Fibroblast of lung (primary cell): ENCODE results near the gene CDKAL1. TPM values are rescaled to one million over a fixed set of nuclear protein-coding genes. Genes with fewer than 3 reads are reported as not detected.

Experiments
- DNase-seq, 2 donors: peaks; one replicate each; pipeline versions ENCODE4 v3.0.0 to v3.0.0-alpha.2; 2010; ENCODE audit warnings: low read depth in 2 of 2
- H2AFZ ChIP-seq: 2 replicates; pipeline ENCODE4 v1.5.1; 2012; ENCODE audit warnings: low read length, control low read depth, inconsistent platforms
- H3K27ac ChIP-seq: 2 replicates; pipeline ENCODE4 v1.5.1; 2011; ENCODE audit warnings: low read length, control low read depth; ENCODE audit not compliant: insufficient read depth
- H3K27me3 ChIP-seq: 2 replicates; pipeline ENCODE4 v1.5.1; 2011; ENCODE audit warnings: mild to moderate bottlenecking, low read length; ENCODE audit not compliant: control insufficient read depth, insufficient read depth
- H3K36me3 ChIP-seq: 2 replicates; pipeline ENCODE4 v1.5.1; 2011; ENCODE audit warnings: low read length; ENCODE audit not compliant: control insufficient read depth, insufficient read depth
- H3K4me1 ChIP-seq: 2 replicates; pipeline ENCODE4 v1.5.1; 2011; ENCODE audit warnings: low read length; ENCODE audit not compliant: control insufficient read depth, insufficient read depth; ENCODE audit errors: extremely low read depth
- H3K4me2 ChIP-seq: 2 replicates; pipeline ENCODE4 v1.5.1; 2011; ENCODE audit warnings: low read length, control low read depth; ENCODE audit not compliant: insufficient read depth; ENCODE audit errors: extremely low read depth
- H3K4me3 ChIP-seq, 4 experiments: fragments of 200-600 bp in 1 of 4; sonication (generic) in 1 of 4; replicated peaks in 1 of 4; 2 replicates each; pipeline ENCODE4 v1.5.1; 2011 to 2016; ENCODE audit warnings: low read length in 4 of 4, low read depth in 3 of 4, mild to moderate bottlenecking in 3 of 4, control low read depth in 2 of 4, inconsistent platforms in 1 of 4, mixed read lengths in 1 of 4; ENCODE audit not compliant: insufficient read depth in 1 of 4; ENCODE audit errors: control extremely low read depth in 1 of 4
- H3K79me2 ChIP-seq: 2 replicates; pipeline ENCODE4 v1.5.1; 2012; ENCODE audit warnings: mild to moderate bottlenecking, low read length, inconsistent platforms; ENCODE audit not compliant: control insufficient read depth, insufficient read depth
- H3K9ac ChIP-seq: 2 replicates; pipeline ENCODE4 v1.5.1; 2011; ENCODE audit warnings: mild to moderate bottlenecking, low read length, control low read depth; ENCODE audit not compliant: insufficient read depth
- H3K9me3 ChIP-seq: 2 replicates; pipeline ENCODE4 v1.5.1; 2012; ENCODE audit warnings: low read depth, low read length; ENCODE audit not compliant: control insufficient read depth, insufficient read depth
- H4K20me1 ChIP-seq: 2 replicates; pipeline ENCODE4 v1.5.1; 2011; ENCODE audit warnings: low read length; ENCODE audit not compliant: control insufficient read depth, insufficient read depth; ENCODE audit errors: extremely low read depth
- EZH2 ChIP-seq: IDR thresholded peaks from 2 replicates; pipeline ENCODE4 v1.5.1; 2012; ENCODE audit warnings: low read length, control low read depth, mild to moderate bottlenecking; ENCODE audit errors: missing control alignments
- polyA plus RNA-seq, 2 donors: library from polyadenylated mRNA; depleted of rRNA in 1 of 2; stranded (reverse) in 1 of 2; unstranded in 1 of 2; fragments of >200 nt; gene quantifications; 2 replicates each; pipeline ENCODE4 v1.2.1, GENCODE V29; 2011 to 2012; ENCODE audit warnings: missing spikeins in 1 of 2
- total RNA-seq: library from RNA; depleted of rRNA; stranded (reverse); fragments of >200 nt; gene quantifications from 2 replicates; pipeline ENCODE4 v1.2.1, GENCODE V29; 2014
- TF ChIP-seq, protein P1 (sequence below), 2 donors: IDR thresholded peaks in 1 of 2; conservative IDR thresholded peaks in 1 of 2; 1 replicate in 1 of 2; 2 replicates in 1 of 2; pipeline ENCODE4 v1.5.1; 2011 to 2012; ENCODE audit warnings: low read length in 2 of 2, control low read depth in 1 of 2, inconsistent platforms in 1 of 2, low read depth in 1 of 2, mild to moderate bottlenecking in 1 of 2

Gene CDKAL1
- total and polyA plus RNA-seq, 2 donors (not counting 1 experiment from before 2014, with no cell fraction given), result 7.4 to 15.0 TPM

DNA sequence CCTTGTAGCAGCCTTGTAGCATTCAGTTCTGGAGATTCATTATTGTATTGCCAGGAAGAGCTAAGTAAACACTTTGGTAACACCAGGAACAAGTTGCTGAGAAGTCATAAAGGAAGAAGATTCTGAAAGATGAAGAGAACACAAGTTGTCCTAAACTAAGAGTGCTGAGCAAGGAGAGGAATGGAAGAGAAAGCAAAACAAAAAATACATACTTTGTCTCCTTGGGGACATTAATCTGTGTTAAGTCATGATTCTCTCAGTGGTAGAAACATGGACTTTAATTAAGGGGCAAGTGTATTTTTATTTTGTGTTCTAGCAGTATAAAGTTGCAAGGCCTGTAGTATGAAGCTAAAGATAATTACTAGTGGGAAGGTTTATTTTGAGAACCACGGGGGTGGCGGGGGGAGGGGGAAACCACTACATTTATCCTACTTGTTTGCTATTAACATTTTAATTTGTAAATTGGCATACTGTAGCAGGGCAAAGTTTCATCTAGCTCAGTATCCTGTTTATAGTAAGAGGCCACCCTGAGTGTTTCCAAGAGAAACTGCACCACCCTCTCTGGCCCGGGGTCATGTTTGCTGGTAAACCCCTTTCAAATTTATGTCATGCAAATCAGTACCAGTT, 463.0 kb downstream of the CDKAL1 start:
- Histone ChIP-seq H3K9me3 (no peaks in the 10 kb centered on the region), H3K79me2 (no peaks in the 10 kb centered on the region), H3K4me3 (no peak overlapping the region), H3K4me1 (no peaks in the 10 kb centered on the region), H2AFZ (no peak overlapping the region), H4K20me1 (no peaks in the 10 kb centered on the region), H3K36me3 (no peaks in the 10 kb centered on the region), H3K4me2 (no peak overlapping the region), H3K27ac (no peak overlapping the region), H3K27me3 (no peaks in the 10 kb centered on the region), H3K9ac (no peak overlapping the region)
- no peak for TF ChIP-seq EZH2
- TF ChIP-seq, protein P1, sequence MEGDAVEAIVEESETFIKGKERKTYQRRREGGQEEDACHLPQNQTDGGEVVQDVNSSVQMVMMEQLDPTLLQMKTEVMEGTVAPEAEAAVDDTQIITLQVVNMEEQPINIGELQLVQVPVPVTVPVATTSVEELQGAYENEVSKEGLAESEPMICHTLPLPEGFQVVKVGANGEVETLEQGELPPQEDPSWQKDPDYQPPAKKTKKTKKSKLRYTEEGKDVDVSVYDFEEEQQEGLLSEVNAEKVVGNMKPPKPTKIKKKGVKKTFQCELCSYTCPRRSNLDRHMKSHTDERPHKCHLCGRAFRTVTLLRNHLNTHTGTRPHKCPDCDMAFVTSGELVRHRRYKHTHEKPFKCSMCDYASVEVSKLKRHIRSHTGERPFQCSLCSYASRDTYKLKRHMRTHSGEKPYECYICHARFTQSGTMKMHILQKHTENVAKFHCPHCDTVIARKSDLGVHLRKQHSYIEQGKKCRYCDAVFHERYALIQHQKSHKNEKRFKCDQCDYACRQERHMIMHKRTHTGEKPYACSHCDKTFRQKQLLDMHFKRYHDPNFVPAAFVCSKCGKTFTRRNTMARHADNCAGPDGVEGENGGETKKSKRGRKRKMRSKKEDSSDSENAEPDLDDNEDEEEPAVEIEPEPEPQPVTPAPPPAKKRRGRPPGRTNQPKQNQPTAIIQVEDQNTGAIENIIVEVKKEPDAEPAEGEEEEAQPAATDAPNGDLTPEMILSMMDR (conservative IDR thresholded peaks at IDR 0.05 in 1 of 2, IDR thresholded peaks at IDR 0.05 in 1 of 2; ENCODE audit: low read depth in 1 of 2, low read length in 2 of 2), result no peak
- DNase-seq, result peak in 1 of 2 donors; percentile 51

DNA sequence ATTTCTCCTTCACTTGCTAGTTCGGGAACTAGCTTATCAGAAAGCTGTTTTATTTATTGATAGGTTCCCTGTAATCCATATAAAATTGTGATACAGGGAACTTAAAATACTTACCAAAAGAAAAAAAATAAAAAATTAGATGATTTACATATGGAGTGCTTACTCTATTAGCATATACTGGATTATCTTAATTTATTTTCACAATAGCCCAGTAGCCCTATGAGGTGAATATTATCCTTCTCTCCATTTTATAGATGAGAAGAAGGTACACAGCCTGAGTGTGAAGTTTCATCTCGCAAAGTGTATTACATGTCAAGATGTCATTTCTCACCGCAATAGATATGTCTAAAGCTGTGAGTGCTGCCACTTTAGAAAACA, 463.5 kb downstream of the CDKAL1 start:
- Histone ChIP-seq H3K27me3 (no peaks in the 10 kb centered on the region), H4K20me1 (no peaks in the 10 kb centered on the region), H3K4me2 (no peak overlapping the region), H2AFZ (no peak overlapping the region), H3K9me3 (no peaks in the 10 kb centered on the region), H3K36me3 (no peaks in the 10 kb centered on the region), H3K9ac (no peak overlapping the region), H3K27ac (no peak overlapping the region), H3K79me2 (no peaks in the 10 kb centered on the region), H3K4me1 (no peaks in the 10 kb centered on the region), H3K4me3 (no peak overlapping the region)
- TF ChIP-seq, protein P1 (conservative IDR thresholded peaks at IDR 0.05 in 1 of 2, IDR thresholded peaks at IDR 0.05 in 1 of 2; ENCODE audit: low read depth in 1 of 2, low read length in 2 of 2), result no peak
- TF ChIP-seq EZH2, result no peak
- DNase-seq, result no peak

DNA sequence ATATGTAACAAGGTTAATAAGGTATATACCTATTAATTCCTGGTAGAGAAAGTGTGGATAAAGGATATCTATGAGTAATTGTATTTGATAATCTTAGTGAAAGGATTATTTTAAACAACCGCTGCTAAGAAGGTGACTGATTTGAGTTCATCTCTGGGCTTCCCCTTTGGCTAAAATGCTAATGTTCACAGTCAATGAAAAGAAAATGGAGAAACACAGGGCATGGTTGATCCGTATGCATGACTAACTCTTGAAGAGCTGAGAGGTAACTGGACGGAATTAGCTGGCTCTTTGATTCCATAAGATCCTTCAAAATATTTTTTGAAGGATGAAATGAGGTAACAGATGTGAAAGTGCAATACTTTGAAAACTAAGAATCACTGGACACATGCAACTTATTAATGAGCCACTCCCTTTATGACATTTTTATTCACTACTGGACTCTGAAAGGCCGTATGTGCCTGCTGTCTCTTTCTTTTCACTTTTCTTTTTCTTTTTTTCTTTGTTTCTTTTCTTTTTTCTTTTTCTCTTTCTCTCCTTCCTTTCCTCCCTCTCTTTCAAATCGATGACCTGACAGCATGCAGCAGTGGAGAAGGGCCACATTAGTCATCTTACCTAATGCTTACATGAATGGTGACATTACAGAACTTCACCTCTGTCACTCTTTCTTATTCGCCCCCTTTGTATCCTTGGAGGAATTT, 464.6 kb downstream of the CDKAL1 start:
- H3K79me2 ChIP-seq, result no peaks in the 10 kb centered on the region
- DNase-seq, result no peak
- H3K9me3 ChIP-seq, result no peaks in the 10 kb centered on the region
- H3K4me3 ChIP-seq, result no peak overlapping the region
- no peak overlapping the region for H3K4me2 ChIP-seq
- H3K4me1 ChIP-seq, result no peaks in the 10 kb centered on the region
- no peaks in the 10 kb centered on the region for H4K20me1 ChIP-seq
- H3K27me3 ChIP-seq, result no peaks in the 10 kb centered on the region
- H3K9ac ChIP-seq, result no peak overlapping the region
- TF ChIP-seq, protein P1 (conservative IDR thresholded peaks at IDR 0.05 in 1 of 2, IDR thresholded peaks at IDR 0.05 in 1 of 2; ENCODE audit: low read depth in 1 of 2, low read length in 2 of 2), result no peak
- no peak for TF ChIP-seq EZH2
- H2AFZ ChIP-seq, result no peak overlapping the region
- H3K36me3 ChIP-seq, result no peaks in the 10 kb centered on the region
- H3K27ac ChIP-seq, result no peak overlapping the region
